HG03045 (cell line): ENCODE results near the gene CNTN6.

Experiments
- ATAC-seq: cut with Tn5 transposase; IDR thresholded peaks from one replicate; pipeline ENCODE4 v1.9.1; 2021; ENCODE audit warnings: mild to moderate bottlenecking, moderate library complexity; ENCODE audit not compliant: unreplicated experiment

CNTN6 gene

DNA sequence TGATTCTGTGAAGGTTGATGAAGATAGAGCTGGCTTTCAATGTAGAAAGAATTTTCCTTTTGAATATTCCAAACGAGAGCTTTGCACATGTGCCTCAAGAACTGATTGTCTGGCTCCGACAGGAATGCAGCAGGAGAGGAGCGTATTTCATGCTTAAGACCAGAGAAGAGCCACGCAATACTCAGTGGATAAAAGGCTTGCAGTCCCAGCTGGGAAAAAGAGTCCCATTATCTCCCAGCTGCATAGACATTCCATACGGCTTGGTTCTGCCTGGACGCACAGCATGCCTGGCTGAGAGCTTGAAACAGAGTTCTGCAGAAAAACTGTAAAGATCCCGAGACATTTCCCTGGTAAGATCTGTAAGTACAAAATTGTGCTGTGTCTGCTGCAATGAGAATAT lies at the start of gene CNTN6:
Gene CNTN6, plus strand, starts transcription at position 254 of the 400 bp plus-strand sequence. CDS start 54,985 bp downstream, outside the sequence.
- ATAC-seq, result no peak

DNA sequence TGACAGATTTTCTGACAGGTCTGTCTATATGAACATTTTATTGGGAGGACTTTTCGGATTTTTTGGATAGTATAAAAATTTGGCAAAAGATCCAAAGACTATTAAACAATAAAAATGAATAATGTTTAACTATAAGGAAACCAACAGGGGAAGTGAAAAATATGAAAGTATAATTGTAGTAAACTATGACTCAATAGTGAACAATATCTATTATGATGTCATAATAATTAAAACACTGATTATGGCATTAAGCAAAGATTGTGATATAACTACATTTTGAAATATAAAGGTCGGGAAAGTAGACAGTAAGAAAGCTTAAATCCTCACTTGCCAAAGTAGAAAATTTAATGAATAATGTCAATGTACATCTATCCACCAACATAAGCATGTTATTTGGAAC lies 44.3 kb upstream of the CNTN6 start:
- no peak for ATAC-seq

DNA sequence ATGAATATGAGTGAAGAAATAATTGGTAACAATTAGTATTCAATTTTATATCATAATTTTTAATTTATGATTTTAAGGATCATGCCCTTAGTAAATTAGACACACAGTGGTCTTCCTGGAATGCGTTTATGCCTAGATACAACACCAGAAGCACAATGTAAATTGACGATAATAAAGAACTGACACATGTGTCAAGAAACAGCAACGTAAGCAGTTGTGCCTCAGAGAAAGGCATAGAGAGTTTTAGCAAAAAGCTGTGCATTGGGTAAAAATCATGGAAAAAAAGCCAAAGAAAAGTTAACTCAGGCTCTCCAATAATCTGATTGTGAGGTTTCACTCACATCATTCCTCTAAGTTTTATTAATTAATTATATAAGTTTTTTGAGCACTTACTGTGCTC lies 37.0 kb upstream of the CNTN6 start:
- ATAC-seq, result no peak

DNA sequence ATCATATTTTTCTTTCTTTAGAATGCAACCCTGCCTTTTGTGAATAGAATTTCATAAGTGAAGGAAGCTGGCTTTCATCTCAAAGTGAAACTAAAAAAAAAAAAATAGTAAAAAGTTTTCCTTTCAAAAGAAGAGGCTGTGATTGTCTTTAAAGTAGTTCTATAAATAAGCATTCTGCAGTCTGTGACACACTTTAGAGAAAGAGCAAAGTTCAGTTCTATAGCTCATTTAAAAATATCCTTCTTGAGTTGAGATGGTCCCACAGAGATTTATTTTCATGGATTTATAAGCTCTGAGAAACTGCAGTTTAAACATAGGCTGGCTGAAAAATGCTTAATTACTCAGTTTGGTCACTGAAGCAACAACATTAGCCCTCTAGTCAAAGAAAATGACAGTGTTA lies 36.1 kb upstream of the CNTN6 start:
- no peak for ATAC-seq

DNA sequence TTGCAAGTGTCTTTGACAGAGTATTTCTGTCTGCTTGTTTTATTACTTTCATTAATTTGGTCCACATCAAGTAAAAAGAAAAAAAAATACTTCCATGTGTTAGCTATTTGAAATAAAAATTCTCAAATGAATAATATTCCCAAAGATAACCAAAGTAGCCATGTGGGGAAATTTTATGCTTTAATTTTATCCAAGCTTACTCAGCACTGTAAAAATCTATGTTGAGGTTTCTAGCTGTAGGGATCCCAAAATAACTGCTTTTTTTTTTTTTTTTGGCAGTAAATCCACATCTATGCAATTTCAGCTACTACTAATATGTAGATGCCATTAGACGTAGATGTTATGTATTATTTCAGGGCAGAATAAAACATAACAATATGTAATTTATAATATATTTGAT lies 35.4 kb upstream of the CNTN6 start:
- no peak for ATAC-seq

DNA sequence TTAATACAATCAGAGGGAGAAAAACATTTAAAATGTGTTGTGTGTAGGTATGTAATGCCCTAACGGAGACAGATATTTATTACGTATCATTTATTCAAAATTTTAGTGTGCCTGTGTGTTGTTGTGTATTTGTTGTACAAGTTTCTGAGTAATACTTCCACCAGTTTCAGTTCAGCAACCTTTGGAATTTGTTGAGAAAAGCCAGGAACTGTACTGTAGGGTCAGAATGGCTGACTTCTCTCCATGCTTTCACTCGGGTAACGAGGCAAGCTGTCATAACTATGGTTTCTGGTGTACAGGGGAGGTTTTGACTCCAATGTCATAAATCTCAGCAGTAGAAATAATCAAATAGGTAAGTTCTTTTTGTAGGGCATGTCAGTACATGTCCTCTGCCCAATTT lies 23.8 kb upstream of the CNTN6 start:
- no peak for ATAC-seq

DNA sequence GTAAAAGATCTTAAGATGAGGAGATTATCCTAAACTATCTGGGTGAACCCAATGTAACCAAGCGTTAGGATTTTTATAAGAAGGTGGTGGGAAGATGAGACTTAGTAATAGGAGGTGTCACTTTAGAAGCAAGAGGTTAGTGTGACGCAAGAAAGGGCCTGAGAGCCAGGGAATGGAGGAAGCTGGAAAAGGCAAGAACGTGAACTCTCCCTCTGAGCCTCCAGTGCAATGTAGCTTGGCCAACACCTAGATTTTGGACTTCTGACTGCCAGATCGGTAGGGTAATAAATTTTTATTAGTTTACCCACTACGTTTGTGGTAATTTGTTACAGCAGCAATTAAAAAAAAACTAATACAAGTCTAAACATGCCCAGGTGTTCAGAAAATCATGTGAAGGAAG lies 20.8 kb upstream of the CNTN6 start:
- no peak for ATAC-seq

DNA sequence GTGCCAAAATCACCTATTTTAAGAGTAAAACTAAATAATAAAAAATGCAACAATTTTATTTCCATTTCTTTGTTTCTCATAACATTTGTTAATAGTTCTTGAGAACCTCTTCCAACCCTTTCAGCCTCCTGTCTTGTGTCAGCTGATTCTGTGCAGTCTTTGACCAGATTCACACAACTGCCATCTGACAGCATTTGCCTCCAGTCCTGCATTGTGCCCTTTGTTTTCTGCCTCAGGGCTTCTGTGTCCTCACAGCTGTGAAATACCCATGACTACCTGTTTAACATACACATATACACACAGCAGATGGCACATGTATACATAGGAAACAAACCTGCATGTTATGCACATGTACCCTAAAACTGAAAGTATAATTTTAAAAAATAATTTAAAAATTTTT lies 13.2 kb upstream of the CNTN6 start:
- no peak for ATAC-seq

DNA sequence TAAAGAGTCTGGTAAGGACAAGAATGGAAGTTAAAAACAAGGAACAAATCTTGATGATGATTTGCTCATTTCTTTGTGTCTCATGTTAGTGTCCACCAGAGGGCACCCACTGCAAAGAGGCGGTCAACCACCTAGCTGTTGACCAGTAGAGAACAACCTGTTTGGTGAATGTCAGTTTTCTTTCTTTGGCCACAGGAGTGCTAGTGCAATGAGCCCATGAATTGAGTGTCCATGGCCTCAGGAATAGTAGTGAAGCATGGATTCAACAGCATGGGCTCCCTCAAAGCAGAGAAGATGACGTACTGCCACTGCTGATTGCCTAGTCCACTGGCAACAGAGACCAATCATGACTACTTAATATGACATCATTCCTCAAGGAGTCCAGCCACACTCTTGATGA lies 10.7 kb upstream of the CNTN6 start:
- ATAC-seq, result no peak

DNA sequence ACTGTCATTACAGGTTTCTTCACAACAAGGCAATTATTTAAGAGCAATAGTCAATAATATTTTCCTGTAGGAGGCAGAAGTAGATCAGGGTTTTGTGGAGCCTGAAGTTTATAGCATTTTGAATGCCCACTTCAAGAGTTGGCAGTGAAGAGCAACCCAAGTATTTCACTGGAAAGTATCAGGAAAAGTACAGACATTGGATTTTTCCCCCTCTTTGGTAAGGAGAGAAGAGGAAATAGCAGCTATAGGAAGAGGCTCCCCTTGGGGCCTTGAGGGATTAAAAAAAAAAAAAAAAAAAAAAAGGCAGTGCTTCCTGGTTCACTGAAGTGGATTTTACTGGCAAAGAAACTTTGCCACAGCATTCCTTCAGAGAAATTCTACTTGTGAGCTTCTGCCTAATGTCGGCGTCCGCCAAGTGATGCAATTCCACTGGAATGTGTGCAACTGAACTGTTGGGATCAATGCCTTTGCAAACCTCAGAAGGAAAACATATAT lies 5.7 kb upstream of the CNTN6 start:
- ATAC-seq, result no peak

DNA sequence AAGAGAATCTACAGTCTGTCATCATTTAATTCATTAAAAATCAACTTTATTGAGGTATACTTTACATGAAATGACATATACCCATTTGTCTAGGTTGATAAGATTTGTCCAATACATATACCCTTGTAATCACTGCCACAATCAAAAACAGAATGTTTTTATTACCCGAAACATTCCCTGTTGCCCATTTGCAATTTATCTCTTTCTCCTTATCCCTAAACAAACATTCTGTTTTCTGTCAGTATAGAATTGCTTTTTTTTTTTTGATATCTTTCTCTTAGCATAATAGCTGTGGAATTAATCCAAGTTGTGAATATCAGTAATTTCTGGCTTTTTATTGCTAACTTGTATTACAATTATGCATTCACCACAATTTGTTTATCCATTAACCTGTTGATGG lies 4.3 kb upstream of the CNTN6 start:
- ATAC-seq, result no peak

DNA sequence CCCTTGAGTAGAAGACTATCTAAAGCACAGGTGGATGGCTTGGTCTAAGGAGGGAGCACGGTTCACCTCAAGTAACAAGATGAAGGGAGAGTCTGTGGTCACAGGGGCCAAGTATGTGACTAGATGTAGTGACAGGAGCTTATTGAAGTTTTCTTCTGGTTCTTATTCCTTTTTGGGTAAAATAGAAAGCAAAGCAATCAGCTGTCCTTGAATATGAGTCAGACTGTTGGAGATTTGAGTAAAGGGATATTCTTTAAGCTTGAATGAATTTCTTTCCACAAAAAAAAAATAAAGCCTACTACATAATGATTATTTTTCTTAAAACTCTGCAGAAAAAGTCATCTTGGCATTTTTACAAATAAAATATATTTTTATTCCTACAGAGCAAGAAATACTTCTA lies 1.5 kb upstream of the CNTN6 start:
- no peak for ATAC-seq

DNA sequence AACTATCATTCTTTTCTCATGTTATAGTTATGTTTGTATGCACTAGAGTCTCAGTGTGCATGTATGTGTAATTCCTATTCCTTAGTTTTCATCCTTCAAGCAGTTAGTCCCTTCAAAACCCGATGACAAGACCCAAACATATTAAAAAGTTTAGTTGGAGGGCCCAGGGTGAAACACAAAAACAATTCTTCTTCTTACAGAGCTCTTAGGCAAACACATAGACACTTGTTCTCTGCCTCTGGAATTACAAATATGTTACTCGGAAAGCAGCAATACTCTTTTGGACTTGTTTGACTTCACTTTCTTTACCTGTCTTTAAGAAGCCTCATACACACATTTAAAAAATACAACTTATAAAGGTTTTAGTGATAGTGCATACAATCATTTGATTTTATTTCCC lies 763 bp upstream of the CNTN6 start:
- ATAC-seq, result no peak

DNA sequence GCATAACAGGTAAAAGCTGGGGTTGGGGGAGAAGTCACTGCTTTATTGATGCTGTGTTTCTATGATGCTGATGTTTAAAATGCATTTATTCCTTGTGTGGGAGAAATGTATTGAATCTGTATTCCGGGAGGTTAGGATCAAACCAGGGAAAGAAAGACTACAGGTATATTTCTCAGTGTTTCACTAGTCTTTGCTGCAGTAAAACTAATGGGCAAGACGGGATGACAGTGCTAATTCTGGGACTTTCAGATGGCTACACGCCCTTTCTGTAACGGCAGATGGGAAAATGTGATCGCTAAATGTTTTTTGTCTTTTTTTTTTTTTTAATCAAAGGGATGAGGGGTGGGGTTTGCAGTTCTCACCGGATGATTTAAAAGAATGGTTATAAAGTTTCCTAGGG lies 393 bp downstream of the CNTN6 start:
- ATAC-seq, result no peak

DNA sequence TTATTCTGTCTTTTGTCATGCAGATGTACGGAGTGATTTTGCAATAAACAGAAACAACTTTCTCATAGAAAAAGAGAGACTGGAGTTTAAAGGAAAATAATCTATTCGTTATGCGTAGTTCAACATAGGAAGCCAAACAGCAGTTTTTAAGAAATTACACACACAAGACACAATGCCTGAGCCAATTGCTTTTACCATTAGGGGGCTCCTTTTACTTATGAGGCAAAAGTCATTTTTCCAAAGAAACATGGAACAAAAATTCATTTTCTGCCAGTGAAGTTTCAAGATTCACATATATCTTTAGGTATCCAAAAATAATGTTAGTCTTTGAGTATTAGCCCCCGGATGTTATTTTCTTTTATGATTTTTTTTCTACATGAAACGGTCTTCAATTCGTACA lies 10.7 kb downstream of the CNTN6 start:
- no peak for ATAC-seq

DNA sequence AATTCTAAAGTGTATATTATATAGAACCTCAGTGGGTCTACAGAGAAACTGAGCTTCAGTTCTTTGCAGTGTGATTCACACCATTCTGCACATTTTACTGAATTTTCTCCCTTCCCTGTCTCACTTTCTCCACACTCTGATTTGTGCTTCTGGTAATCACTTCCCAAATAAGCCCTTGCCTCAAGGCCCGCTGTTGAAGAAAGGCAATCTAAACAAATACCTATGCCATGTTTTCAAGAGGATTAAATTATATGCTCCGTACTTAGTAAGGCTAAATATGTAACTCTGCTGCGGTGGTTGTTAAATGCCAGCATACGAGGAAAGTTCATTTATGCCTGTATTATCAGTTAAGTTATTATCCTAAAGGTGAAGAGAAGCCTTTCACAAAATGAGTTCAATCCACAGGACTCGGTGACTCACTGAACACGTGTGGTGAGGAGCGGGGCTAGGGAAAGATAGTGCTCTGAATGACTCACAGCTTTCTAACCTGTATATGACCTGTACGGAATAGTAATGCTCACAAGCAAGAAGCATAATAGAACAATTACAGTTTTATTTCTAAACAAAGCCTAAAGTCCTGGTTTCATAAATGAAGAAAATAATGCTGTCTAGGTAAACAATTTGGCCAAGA lies 25.1 kb downstream of the CNTN6 start:
- no peak for ATAC-seq

DNA sequence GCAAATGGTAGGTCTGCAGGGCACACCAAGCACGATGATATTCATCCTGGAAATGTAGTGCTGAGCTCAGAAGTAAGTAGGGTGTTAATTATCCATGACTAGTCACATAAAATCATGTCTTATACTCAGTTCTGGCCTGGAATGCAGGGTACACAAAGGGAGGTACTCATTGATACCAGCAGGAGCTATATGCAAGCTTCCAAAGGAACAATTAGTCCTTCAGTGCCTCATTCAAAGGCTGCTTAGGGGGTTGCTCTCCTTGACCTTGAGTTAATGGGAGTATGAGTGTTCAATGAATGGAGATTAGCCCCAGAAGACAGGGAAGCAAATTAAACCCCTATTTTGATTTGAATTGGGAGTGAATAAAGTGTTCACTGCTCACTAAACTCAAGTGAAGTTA lies 38.3 kb downstream of the CNTN6 start:
- no peak for ATAC-seq

DNA sequence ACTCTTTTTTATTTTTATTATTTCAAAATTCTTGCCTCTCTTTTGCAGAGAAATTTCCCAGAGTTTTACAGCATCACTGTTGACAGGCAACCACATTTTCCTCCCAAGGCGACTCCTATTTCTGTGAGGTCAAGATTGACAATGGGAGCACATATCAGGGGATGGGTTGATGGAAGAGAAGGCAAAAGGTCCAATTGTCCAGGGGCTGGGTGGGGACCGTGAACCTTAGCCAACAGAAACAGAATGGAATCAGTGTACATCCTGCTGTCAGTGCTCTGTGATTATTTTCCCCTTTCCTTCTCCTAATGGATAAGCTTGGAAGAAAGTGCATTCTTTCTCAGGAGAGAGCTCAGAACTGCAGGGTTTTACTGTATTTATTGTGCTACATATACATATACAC lies 42.4 kb downstream of the CNTN6 start:
- ATAC-seq, result no peak

DNA sequence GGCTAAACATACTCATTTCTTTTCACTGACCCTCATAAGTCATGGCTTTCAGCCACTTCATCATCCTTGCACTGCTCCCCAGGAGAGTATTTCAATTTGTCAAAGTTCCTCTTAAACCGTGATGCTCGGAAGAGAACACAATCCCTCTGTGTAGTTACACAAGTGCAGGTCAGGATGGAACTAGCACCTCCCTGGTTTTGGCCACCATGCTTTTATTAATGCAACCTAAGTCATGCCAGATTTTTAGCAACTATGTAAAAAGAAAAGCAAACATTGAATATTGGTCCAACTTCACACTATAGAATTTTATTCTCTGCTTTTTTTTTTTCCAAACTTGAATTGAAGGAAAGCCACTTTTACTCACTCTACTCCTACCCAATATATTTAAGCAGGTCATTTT lies 45.2 kb downstream of the CNTN6 start:
- no peak for ATAC-seq

DNA sequence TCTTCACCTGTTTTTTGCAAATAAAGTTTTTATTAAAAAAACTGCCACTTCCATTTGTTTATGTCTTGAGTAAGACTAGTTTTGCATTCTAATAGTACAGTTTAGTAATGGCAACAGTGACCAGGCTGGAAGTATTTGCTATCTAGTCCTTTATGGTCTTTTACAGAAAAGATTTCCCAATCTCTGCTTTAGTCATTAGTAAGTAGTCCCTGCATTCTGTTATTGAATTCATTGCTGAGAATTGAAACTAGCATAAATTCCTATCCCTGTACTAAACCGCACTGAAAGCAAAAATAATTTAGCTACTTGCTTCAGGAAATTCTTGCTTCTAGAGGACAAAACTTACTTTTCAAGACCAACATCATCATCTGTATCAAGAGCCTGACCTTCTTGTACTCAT lies 46.2 kb downstream of the CNTN6 start:
- no peak for ATAC-seq

DNA sequence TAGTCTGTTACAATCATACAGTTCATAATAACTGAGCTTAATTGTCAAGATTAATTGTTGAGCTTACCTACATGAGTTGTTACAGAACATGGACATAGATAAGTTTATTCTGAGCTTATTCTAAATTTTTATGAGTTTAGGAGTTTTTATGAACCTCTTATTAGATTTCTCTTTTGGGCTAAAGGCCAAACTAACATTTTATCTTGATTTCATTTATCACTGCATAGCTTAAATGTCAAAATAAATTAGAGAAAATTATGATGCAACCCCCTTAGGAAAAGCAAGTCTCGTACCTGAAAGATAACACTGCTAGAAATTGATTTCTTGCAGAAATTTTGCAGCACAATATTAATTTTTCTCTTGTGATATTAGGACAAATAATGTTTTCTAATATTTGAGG lies 54.5 kb downstream of the CNTN6 start:
- ATAC-seq, result no peak

DNA sequence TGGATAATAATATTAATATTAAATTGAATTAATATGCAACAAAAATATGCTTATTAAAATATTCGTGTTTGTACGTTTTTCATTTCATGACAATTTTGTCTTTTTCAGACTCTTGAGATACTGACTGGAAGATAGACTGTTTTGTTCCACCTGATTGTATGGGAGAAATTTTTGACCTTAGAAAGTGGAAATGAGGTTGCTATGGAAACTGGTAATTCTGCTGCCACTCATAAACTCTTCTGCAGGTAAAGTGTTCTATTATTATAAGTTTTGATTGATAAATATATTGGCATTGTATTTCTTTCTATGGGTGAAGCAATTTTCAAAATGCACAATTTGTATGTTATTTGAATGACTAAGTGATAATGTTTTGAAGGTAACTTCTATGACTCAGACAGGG lies 55.0 kb downstream of the CNTN6 start:
- no peak for ATAC-seq

DNA sequence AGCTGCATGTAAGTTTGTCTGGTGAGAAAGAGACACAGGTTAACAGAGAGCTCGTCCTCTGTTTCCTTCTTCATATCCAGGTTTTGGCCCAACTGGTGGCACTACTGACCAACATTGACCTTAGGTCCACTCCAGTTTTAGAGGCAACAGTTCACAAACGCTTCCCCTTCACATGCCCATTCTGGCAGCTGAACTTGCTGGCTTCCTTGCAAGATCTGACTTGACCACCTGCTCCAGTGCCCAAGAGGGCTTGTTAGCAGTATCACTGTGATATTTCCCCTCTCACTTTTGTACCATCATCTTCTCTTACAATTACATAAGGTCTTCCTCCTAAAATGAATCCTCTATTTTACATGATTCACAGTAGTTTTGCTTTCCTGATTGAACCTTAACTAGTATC lies 71.3 kb downstream of the CNTN6 start:
- no peak for ATAC-seq
